Esophagus muscularis mucosa (tissue), 4 donors: ENCODE data around the gene SCUBE2. TPM values are rescaled to one million over a fixed set of nuclear protein-coding genes. Genes with fewer than 3 reads are reported as not detected.

Experiments used
- DNase-seq: peaks from one replicate; pipeline ENCODE4 v3.0.0-alpha.2; 2017; ENCODE audit errors: extremely low spot score
- H3K27ac ChIP-seq, 4 donors: fragments of 200-600 bp; sonication (generic); replicated peaks in 1 of 4; 1 replicate in 3 of 4; 2 replicates in 1 of 4; pipeline ENCODE4 v1.5.1; 2016 to 2019; ENCODE audit warnings: mild to moderate bottlenecking in 1 of 4
- H3K27me3 ChIP-seq, 4 donors: fragments of 200-600 bp; sonication (generic); one replicate each; pipeline versions ENCODE4 v1.5.1 to v1.6.0; 2016 to 2019
- H3K36me3 ChIP-seq, 4 donors: fragments of 200-600 bp; sonication (generic); one replicate each; pipeline ENCODE4 v1.5.1; 2016 to 2019
- H3K4me1 ChIP-seq, 4 donors: fragments of 200-600 bp; sonication (generic); one replicate each; pipeline ENCODE4 v1.5.1; 2016 to 2019
- H3K4me3 ChIP-seq, 4 donors: fragments of 200-600 bp; sonication (generic); 1 replicate in 2 of 4; 2 replicates in 2 of 4; pipeline ENCODE4 v1.5.1; 2016 to 2019; ENCODE audit warnings: mild to moderate bottlenecking in 4 of 4, moderate library complexity in 1 of 4
- H3K9me3 ChIP-seq, 4 donors: fragments of 200-600 bp; sonication (generic); 1 replicate in 3 of 4; 2 replicates in 1 of 4; pipeline ENCODE4 v1.5.1; 2016 to 2019
- CTCF ChIP-seq, 3 experiments: fragments of 200-600 bp in 2 of 3; fragments of 450-650 bp in 1 of 3; sonication (generic) in 2 of 3; IDR thresholded peaks; one replicate each; pipeline ENCODE4 v1.5.1; 2017 to 2019; ENCODE audit warnings: antibody characterized with exemption in 3 of 3, mild to moderate bottlenecking in 2 of 3, moderate library complexity in 1 of 3
- EP300 ChIP-seq: sonication (generic); formaldehyde crosslinking; IDR thresholded peaks from one replicate; pipeline ENCODE4 v1.6.1; 2017; ENCODE audit warnings: antibody characterized with exemption
- POLR2A ChIP-seq: fragments of 450-650 bp; IDR thresholded peaks from one replicate; pipeline ENCODE4 v1.6.1; 2017; ENCODE audit warnings: antibody characterized with exemption, moderate library complexity, mild to moderate bottlenecking, low read depth
- POLR2AphosphoS5 ChIP-seq, 2 donors: sonication (generic); formaldehyde crosslinking; IDR thresholded peaks; one replicate each; pipeline ENCODE4 v1.6.1; 2017; ENCODE audit warnings: antibody characterized with exemption in 2 of 2
- WGBS: methylation state at CpG from one replicate; pipeline ENCODE4 v1.1.5; 2018; 5-methylcytosine and 5-hydroxymethylcytosine counted together
- intact Hi-C: fragments of 100-400 bp; cut with DNase I; formaldehyde crosslinking; loops from one replicate; pipeline ENCODE4 v1.15.1; 2023
- total RNA-seq, 4 donors: library from RNA; depleted of rRNA; stranded (reverse); fragments of >200 nt; gene quantifications; one replicate each; pipeline versions ENCODE4 v1.1.0 to v1.2.1, GENCODE V29; 2016

SCUBE2 gene
- total RNA-seq, 4 donors from 2014 or later, result 1.7 to 11.5 (median 8.2) TPM

- no peak for DNase-seq
- H3K4me3 ChIP-seq, result no peak overlapping the region
- intact Hi-C loops, result no loop called here
- H3K9me3 ChIP-seq, result no peaks in the 10 kb centered on the region
- 80% methylated on average over 2 of the region's 2 CpGs for WGBS
- no peaks in the 10 kb centered on the region for H3K36me3 ChIP-seq
- no peaks in the 10 kb centered on the region for H3K27me3 ChIP-seq
- no peak overlapping the region for H3K27ac ChIP-seq
- TF ChIP-seq EP300 (no peak), POLR2AphosphoS5 (IDR thresholded peaks at IDR 0.05) (no peak), CTCF (IDR thresholded peaks at IDR 0.05) (no peak), POLR2A (no peak)
- peaks cover 0 to 8% (median 7%) of the 10 kb centered on the region in 4 donors for H3K4me1 ChIP-seq
Measured at GRCh38 chr11:9041747-9042146, 49.7 kb downstream of the SCUBE2 start.

DNA sequence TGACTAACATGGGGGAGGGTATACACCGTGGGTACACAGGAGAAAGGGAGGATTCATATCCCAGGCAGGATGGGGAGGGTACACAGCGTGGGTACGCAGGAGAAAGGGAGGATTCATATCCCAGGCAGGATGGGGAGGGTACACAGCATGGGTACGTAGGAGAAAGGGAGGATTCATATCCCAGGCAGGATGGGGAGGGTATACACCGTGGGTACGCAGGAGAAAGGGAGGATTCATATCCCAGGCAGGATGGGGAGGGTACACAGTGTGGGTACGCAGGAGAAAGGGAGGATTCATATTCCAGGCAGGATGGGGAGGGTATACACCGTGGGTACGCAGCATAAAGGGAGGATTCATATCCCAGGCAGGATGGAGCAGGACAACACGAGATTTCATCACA is 51.0 kb downstream of the SCUBE2 start:
- Histone ChIP-seq H3K4me3 (no peak overlapping the region), H3K4me1 (no peaks in the 10 kb centered on the region), H3K9me3 (no peaks in the 10 kb centered on the region), H3K27ac (no peak overlapping the region), H3K27me3 (no peaks in the 10 kb centered on the region), H3K36me3 (no peaks in the 10 kb centered on the region)
- intact Hi-C loops, result no loop called here
- TF ChIP-seq CTCF (IDR thresholded peaks at IDR 0.05) (no peak), POLR2AphosphoS5 (IDR thresholded peaks at IDR 0.05) (no peak), POLR2A (no peak), EP300 (no peak)
- WGBS, result 90% methylated on average over 10 of the region's 10 CpGs
- no peak for DNase-seq

GRCh38 chr11:9039863-9040262 is 51.5 kb downstream of the SCUBE2 start:
- H3K36me3 ChIP-seq, result no peaks in the 10 kb centered on the region
- H3K9me3 ChIP-seq, result no peaks in the 10 kb centered on the region
- no peaks in the 10 kb centered on the region for H3K4me1 ChIP-seq
- H3K27ac ChIP-seq, result no peak overlapping the region
- WGBS, result 97% methylated on average over 18 of the region's 19 CpGs
- no peaks in the 10 kb centered on the region for H3K27me3 ChIP-seq
- intact Hi-C loops, result no loop called here
- DNase-seq, result no peak
- TF ChIP-seq POLR2A (no peak), EP300 (no peak), CTCF (IDR thresholded peaks at IDR 0.05) (no peak), POLR2AphosphoS5 (IDR thresholded peaks at IDR 0.05) (no peak)
- H3K4me3 ChIP-seq, result no peak overlapping the region

DNA sequence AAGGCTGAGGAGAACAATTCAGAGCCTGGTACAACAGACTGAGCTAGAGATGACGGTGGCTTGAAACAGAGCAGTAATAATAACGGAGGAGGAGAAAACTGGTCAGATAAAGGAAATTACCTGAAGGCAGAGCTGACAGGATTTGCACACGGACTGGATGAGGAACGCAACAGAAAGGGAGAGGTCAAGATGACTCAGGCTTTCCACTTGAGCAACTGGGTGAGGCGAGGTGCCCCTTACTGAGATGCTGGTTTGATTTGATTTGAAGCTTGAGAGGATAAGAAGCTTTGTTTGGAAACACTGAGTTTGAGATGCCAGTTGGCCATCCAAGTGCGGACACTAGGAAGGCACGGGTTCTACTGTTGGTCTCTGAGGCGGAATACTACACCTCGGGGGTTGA is 52.2 kb downstream of the SCUBE2 start:
- 92% methylated on average over 9 of the region's 9 CpGs for whole genome bisulfite sequencing
- intact Hi-C loops, result no loop called here
- no peak overlapping the region for H3K4me3 ChIP-seq
- no peak for TF ChIP-seq POLR2AphosphoS5 (IDR thresholded peaks at IDR 0.05)
- TF ChIP-seq EP300, result no peak
- no peak for TF ChIP-seq POLR2A
- no peak for TF ChIP-seq CTCF (IDR thresholded peaks at IDR 0.05)
- no peak for DNase-seq
- no peaks in the 10 kb centered on the region for H3K9me3 ChIP-seq
- H3K36me3 ChIP-seq, result no peaks in the 10 kb centered on the region
- no peaks in the 10 kb centered on the region for H3K27me3 ChIP-seq
- no peaks in the 10 kb centered on the region for H3K4me1 ChIP-seq
- no peak overlapping the region for H3K27ac ChIP-seq

DNA sequence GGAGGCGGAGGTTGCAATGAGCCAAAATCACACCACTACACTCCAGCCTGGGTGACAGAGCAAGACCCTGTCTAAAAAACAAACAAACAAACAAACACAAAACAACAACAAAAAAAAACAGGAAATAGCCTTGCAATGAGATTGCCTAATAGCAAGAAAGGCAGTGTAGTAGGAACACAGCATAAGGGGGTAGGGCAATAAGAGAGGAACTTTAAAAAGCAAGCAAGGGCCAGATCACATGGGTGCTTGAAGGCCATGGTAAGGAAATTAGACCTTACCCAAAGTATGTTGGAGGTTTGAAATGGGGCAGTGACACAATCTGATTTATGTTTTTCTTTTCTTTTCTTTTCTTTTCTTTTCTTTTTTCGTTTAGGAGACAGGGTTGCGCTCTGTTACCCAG is 52.9 kb downstream of the SCUBE2 start:
- 100% methylated on average over 3 of the region's 3 CpGs for WGBS
- Histone ChIP-seq H3K27ac (no peak overlapping the region), H3K27me3 (no peaks in the 10 kb centered on the region), H3K4me1 (no peaks in the 10 kb centered on the region), H3K9me3 (no peaks in the 10 kb centered on the region), H3K36me3 (no peaks in the 10 kb centered on the region), H3K4me3 (no peak overlapping the region)
- TF ChIP-seq EP300, result no peak
- no peak for TF ChIP-seq CTCF (IDR thresholded peaks at IDR 0.05)
- TF ChIP-seq POLR2AphosphoS5 (IDR thresholded peaks at IDR 0.05), result no peak
- no peak for TF ChIP-seq POLR2A
- intact Hi-C loops, result no loop called here
- DNase-seq, result no peak
